ENCODE data around the gene SCOC. TPM values are rescaled to one million over a fixed set of nuclear protein-coding genes. Genes with fewer than 3 reads are reported as not detected.

SCOC gene
- 10 to 100 TPM; 22.3 to 26.6 TPM for total RNA-seq

GRCh38 chr4:140373328-140374129 lies at the start of gene SCOC:
Gene SCOC (plus strand): TSS chr4:140373646. CDS start chr4:140379171, 5,525 bp downstream.
- H3K27ac Mint-ChIP-seq = peak within 1 kb of the TSS; percentile 45
- no peaks in the 10 kb centered on the region for H3K36me3 Mint-ChIP-seq
- CTCF ChIA-PET = interaction anchor here (1.0 to 3.7 kb wide), 13 partner anchors 9 to 1353 kb away, joined by 3 to 38 read pairs (median 5); partner anchors contain the start of gene ELMOD2
- no peaks in the 10 kb centered on the region for H3K9me3 Mint-ChIP-seq (ENCODE audit: low read depth)
- ATAC-seq (peak; percentile 97), DNase-seq (peak; percentile 99)
- H3K4me1 Mint-ChIP-seq = peaks cover 24% of the 10 kb centered on the region
- no peaks in the 10 kb centered on the region for H3K27me3 Mint-ChIP-seq
- no peak within 1 kb of the TSS for H3K4me3 Mint-ChIP-seq

- H3K36me3 Mint-ChIP-seq = no peaks in the 10 kb centered on the region
- H3K4me3 Mint-ChIP-seq = no peak overlapping the region
- no peak for DNase-seq
- no peak for ATAC-seq
- no peaks in the 10 kb centered on the region for H3K9me3 Mint-ChIP-seq (ENCODE audit: low read depth)
- H3K27me3 Mint-ChIP-seq = peaks cover 37% of the 10 kb centered on the region
- H3K27ac Mint-ChIP-seq = no peak overlapping the region
- CTCF ChIA-PET = interaction anchor here (0.9 to 2.0 kb wide), 3 partner anchors 24 to 717 kb away, joined by 3 to 7 read pairs (median 3); no protein-coding TSS in a partner anchor
- peaks cover 9% of the 10 kb centered on the region for H3K4me1 Mint-ChIP-seq
These were observed 47.0 kb upstream of the SCOC start for GRCh38 chr4:140326395-140326993.

- H3K4me3 Mint-ChIP-seq = no peak overlapping the region
- no peaks in the 10 kb centered on the region for H3K36me3 Mint-ChIP-seq
- no peak for ATAC-seq
- no peak for DNase-seq
- peaks cover 19% of the 10 kb centered on the region for H3K27me3 Mint-ChIP-seq
- no peak overlapping the region for H3K27ac Mint-ChIP-seq
- CTCF ChIA-PET = interaction anchor here (0.8 to 1.6 kb wide), 8 partner anchors 14 to 521 kb away, joined by 3 to 4 read pairs (median 4); partner anchors contain the start of gene SCOC
- peaks cover 5% of the 10 kb centered on the region for H3K4me1 Mint-ChIP-seq
- H3K9me3 Mint-ChIP-seq (ENCODE audit: low read depth) = no peaks in the 10 kb centered on the region
These were observed 43.0 kb upstream of the SCOC start for GRCh38 chr4:140330311-140330900.

DNA sequence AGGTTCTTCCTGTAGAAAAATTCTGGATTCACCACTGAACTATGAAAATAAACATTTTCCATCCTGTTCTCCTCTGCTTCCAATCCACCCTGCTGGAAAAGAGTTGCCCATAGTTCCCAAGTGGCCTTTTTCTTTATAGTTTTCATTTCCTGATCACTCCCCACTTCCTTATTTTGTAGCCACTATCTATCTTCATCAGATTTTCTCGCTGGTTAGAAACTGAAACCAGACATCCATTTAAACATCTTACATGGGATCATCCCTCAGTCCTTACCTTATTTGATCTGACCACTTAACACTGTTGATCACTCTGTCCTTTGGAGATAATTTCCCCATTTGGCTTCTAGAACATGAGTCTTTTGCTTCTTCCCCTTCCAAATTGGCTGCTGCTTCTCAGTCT lies 42.2 kb upstream of the SCOC start:
- CTCF ChIA-PET = interaction anchor here (1.2 to 1.4 kb wide), 2 partner anchors 13 to 42 kb away, joined by 3 to 4 read pairs; partner anchors contain the start of gene SCOC
- DNase-seq = no peak
- H3K9me3 Mint-ChIP-seq (ENCODE audit: low read depth) = no peaks in the 10 kb centered on the region
- H3K4me3 Mint-ChIP-seq = no peak overlapping the region
- H3K27me3 Mint-ChIP-seq = peaks cover 24% of the 10 kb centered on the region
- peaks cover 5% of the 10 kb centered on the region for H3K4me1 Mint-ChIP-seq
- no peak for ATAC-seq
- H3K27ac Mint-ChIP-seq = no peak overlapping the region
- no peaks in the 10 kb centered on the region for H3K36me3 Mint-ChIP-seq

GRCh38 chr4:140331876-140332275 lies 41.6 kb upstream of the SCOC start:
- ATAC-seq = no peak

GRCh38 chr4:140332734-140333133 lies 40.7 kb upstream of the SCOC start:
- no peaks in the 10 kb centered on the region for H3K36me3 Mint-ChIP-seq
- no peaks in the 10 kb centered on the region for H3K9me3 Mint-ChIP-seq (ENCODE audit: low read depth)
- no peak overlapping the region for H3K27ac Mint-ChIP-seq
- DNase-seq (no peak), ATAC-seq (no peak)
- H3K4me1 Mint-ChIP-seq = peaks cover 5% of the 10 kb centered on the region
- CTCF ChIA-PET = no interaction called here
- peaks cover 29% of the 10 kb centered on the region for H3K27me3 Mint-ChIP-seq
- no peak overlapping the region for H3K4me3 Mint-ChIP-seq

More at GRCh38 chr4:140331876-140332275, 41.6 kb upstream of the SCOC start:
- DNase-seq = no peak
- Mint-ChIP-seq H3K27me3 (peaks cover 29% of the 10 kb centered on the region), H3K4me1 (peaks cover 5% of the 10 kb centered on the region), H3K36me3 (no peaks in the 10 kb centered on the region), H3K4me3 (no peak overlapping the region), H3K9me3 (ENCODE audit: low read depth) (no peaks in the 10 kb centered on the region), H3K27ac (no peak overlapping the region)
- CTCF ChIA-PET = no interaction called here

DNA sequence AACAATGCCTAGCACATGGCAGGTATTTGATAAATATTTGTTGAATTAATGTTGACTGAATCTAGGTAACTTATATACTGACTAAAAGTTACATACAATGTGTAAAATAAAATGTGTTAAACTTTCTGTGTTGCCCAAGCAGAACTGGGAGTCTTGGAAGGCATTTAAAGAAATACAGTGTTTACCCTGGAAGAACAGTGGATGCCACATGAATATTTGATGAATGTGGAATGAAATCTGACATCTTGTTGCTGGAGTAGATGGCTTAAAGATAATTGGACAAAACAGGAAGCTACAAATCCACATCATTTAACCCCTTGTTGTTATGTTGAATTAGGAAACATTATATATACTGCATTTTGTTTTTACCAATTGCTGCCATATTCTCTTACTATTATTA lies 39.9 kb upstream of the SCOC start:
- ATAC-seq (no peak), DNase-seq (no peak)
- CTCF ChIA-PET = no interaction called here
- no peak overlapping the region for H3K4me3 Mint-ChIP-seq
- peaks cover 5% of the 10 kb centered on the region for H3K4me1 Mint-ChIP-seq
- H3K27me3 Mint-ChIP-seq = peaks cover 24% of the 10 kb centered on the region
- no peaks in the 10 kb centered on the region for H3K9me3 Mint-ChIP-seq (ENCODE audit: low read depth)
- H3K36me3 Mint-ChIP-seq = no peaks in the 10 kb centered on the region
- no peak overlapping the region for H3K27ac Mint-ChIP-seq

DNA sequence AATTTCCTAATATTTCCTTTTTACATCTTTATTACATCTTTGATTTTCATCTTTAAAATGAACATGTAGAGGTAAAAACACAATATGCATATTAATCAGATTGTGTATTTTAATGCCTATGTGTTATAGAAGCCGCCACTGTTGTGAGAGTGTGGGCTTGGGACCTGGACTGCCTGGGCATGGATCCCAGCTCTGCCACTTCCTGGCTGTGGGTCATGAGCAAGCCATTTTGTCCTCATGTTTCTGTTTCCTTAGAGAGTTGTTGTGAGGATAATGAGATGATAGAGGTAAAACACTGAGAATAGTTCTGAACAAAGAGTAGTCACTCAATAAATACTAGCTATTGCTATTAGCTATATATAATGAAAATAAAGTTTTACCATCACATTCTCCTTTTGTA lies 38.4 kb upstream of the SCOC start:
- no peak overlapping the region for H3K27ac Mint-ChIP-seq
- DNase-seq = no peak
- H3K27me3 Mint-ChIP-seq = peaks cover 12% of the 10 kb centered on the region
- CTCF ChIA-PET = no interaction called here
- H3K36me3 Mint-ChIP-seq = no peaks in the 10 kb centered on the region
- H3K4me3 Mint-ChIP-seq = no peak overlapping the region
- peaks cover 5% of the 10 kb centered on the region for H3K4me1 Mint-ChIP-seq
- no peak for ATAC-seq
- no peaks in the 10 kb centered on the region for H3K9me3 Mint-ChIP-seq (ENCODE audit: low read depth)

DNA sequence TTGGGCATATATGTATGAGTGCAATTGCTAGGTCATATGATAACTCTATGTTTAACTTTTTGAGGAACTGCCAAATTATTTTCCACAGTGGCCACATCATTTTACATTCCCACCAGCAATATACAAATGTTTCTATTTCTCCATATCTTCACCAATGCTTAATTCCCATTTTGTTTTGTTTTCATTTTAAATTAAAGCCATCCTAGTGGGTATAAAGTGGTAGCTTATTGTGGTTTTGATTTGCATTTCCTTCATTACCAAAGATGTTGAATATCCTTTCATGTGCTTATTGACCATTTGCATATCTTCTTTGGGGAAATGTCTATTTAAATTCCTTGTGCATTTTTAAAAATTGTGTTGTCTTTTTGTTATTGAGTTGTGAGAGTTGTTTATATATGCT lies 36.7 kb upstream of the SCOC start:
- Mint-ChIP-seq H3K27me3 (peaks cover 16% of the 10 kb centered on the region), H3K36me3 (no peaks in the 10 kb centered on the region), H3K27ac (no peak overlapping the region), H3K4me1 (no peaks in the 10 kb centered on the region), H3K9me3 (ENCODE audit: low read depth) (no peaks in the 10 kb centered on the region), H3K4me3 (no peak overlapping the region)
- no peak for ATAC-seq
- no peak for DNase-seq
- CTCF ChIA-PET = no interaction called here

- DNase-seq = no peak
- no peak overlapping the region for H3K27ac Mint-ChIP-seq
- no peaks in the 10 kb centered on the region for H3K9me3 Mint-ChIP-seq (ENCODE audit: low read depth)
- CTCF ChIA-PET = no interaction called here
- no peak overlapping the region for H3K4me3 Mint-ChIP-seq
- no peaks in the 10 kb centered on the region for H3K4me1 Mint-ChIP-seq
- no peaks in the 10 kb centered on the region for H3K36me3 Mint-ChIP-seq
- H3K27me3 Mint-ChIP-seq = peaks cover 30% of the 10 kb centered on the region
- ATAC-seq = no peak
These were observed 30.8 kb upstream of the SCOC start for GRCh38 chr4:140342620-140343019.

GRCh38 chr4:140343303-140343702 lies 30.1 kb upstream of the SCOC start:
- Mint-ChIP-seq H3K27me3 (peaks cover 29% of the 10 kb centered on the region), H3K4me1 (no peaks in the 10 kb centered on the region), H3K36me3 (no peaks in the 10 kb centered on the region), H3K9me3 (ENCODE audit: low read depth) (no peaks in the 10 kb centered on the region), H3K27ac (no peak overlapping the region), H3K4me3 (no peak overlapping the region)
- CTCF ChIA-PET = interaction anchor here (0.8 kb wide), 1 partner anchor 24 kb away, joined by 3 read pairs; no protein-coding TSS in a partner anchor
- ATAC-seq (no peak), DNase-seq (no peak)

GRCh38 chr4:140344101-140344500 lies 29.3 kb upstream of the SCOC start:
- H3K27ac Mint-ChIP-seq = no peak overlapping the region
- H3K27me3 Mint-ChIP-seq = peaks cover 29% of the 10 kb centered on the region
- no peaks in the 10 kb centered on the region for H3K9me3 Mint-ChIP-seq (ENCODE audit: low read depth)
- H3K4me1 Mint-ChIP-seq = no peaks in the 10 kb centered on the region
- DNase-seq (no peak), ATAC-seq (no peak)
- CTCF ChIA-PET = interaction anchor here (0.8 to 1.5 kb wide), 2 partner anchors 14 to 24 kb away, joined by 3 to 4 read pairs; no protein-coding TSS in a partner anchor
- H3K4me3 Mint-ChIP-seq = no peak overlapping the region
- H3K36me3 Mint-ChIP-seq = no peaks in the 10 kb centered on the region

- no peaks in the 10 kb centered on the region for H3K36me3 Mint-ChIP-seq
- H3K27ac Mint-ChIP-seq = no peak overlapping the region
- H3K9me3 Mint-ChIP-seq (ENCODE audit: low read depth) = no peaks in the 10 kb centered on the region
- H3K27me3 Mint-ChIP-seq = peaks cover 32% of the 10 kb centered on the region
- DNase-seq (no peak), ATAC-seq (no peak)
- no peaks in the 10 kb centered on the region for H3K4me1 Mint-ChIP-seq
- no peak overlapping the region for H3K4me3 Mint-ChIP-seq
- CTCF ChIA-PET = interaction anchor here (1.5 kb wide), 1 partner anchor 14 kb away, joined by 4 read pairs; no protein-coding TSS in a partner anchor
These were observed 28.8 kb upstream of the SCOC start for GRCh38 chr4:140344621-140345020.

Data from activated CD8-positive, alpha-beta memory T cell treated with anti-CD3 and anti-CD28 coated beads, Interleukin-2, amount 10 ng/mL, durations not matched to agents 7 days and 5 days (primary cell).